NCI-H1694 treated with DMSO at 0.1 percent for 48 hours (cell line): ENCODE data around the gene TBC1D22A.

Source experiments
- DNase-seq: peaks from one replicate; lab custom pipeline; 2025; lab: John Stamatoyannopoulos, UW

Gene TBC1D22A

GRCh38 chr22:47221840-47222615 is 459.6 kb downstream of the TBC1D22A start:
- no peak for DNase-seq
